Measurements from ENCODE around the gene DGKG.

Gene DGKG

DNA sequence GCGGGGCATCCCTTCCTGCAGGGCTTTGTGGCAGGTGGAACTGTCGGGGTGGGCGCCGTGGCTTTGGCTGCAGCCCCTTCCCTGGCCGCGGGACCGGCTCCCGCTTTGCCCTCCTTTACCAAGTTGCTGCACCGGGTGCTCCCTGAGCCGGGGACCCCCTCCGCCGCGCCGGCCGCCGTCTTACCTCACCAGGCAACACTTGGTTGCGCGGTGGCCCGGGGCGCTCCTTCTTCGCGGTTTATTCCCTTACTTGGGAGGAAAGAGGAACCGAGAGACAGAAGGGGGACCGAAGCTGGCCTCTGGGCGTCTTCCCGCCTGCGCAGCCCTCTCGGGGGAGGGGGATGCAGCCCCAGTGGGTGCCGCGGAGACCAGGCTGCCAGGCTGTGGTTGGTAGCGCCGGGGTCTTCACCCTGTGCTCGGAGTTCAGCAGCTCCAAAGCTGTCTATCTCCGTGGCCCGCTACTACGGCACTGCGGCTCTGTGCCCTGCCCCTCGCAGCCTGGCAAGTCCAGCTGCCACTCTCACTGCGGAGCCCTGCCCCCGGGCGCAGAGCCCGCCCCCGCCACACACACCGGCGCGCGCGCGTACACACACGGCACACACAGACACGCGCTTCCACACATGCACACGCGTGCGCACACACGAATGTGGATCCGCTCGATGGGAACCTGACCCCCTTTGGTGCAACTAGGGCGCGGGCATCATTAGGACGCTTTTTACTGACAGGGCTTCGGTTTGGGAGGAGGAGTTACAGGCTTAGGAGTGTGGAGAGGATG lies at the start of gene DGKG:
Gene DGKG, minus strand, starts transcription at position 473 of the 775 bp plus-strand sequence. CDS start 41,775 bp downstream, outside the sequence.
- in situ Hi-C loops (cut with HindIII; ENCODE audit: low pct_unique_long_range_greater_than_20kb, low sequenced_read_pairs) = no loop called here
- no peak for TF ChIP-seq JUND (IDR thresholded peaks at IDR 0.05; ENCODE audit: low read depth)
- DNase-seq (ENCODE audit: low read depth in 1 of 2, low spot score in 1 of 2) = peak; percentile 44 to 85

DNA sequence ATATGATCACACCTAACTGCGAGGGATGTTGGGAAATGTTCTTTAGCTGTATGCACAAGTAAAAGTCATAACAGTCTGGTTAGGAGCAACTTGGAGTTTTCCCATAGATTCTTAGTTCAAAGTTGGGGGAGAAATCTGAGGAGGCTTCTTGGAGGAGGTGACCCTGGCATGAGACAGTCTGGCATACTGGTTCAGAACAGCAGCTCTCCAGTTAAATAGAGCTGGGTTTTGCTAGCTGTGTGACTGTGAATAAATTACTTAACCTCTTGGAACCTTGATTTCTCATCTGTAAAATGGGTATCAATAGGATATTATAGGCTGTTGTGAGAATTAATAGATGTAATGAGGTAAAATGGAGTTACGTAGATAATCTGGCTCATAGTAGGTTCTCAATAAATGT lies 49.1 kb upstream of the DGKG start:
- in situ Hi-C loops (cut with HindIII; ENCODE audit: low pct_unique_long_range_greater_than_20kb, low sequenced_read_pairs) = no loop called here
- no peak for DNase-seq (ENCODE audit: low read depth in 1 of 2, low spot score in 1 of 2)
- no peak for TF ChIP-seq JUND (IDR thresholded peaks at IDR 0.05; ENCODE audit: low read depth)

DNA sequence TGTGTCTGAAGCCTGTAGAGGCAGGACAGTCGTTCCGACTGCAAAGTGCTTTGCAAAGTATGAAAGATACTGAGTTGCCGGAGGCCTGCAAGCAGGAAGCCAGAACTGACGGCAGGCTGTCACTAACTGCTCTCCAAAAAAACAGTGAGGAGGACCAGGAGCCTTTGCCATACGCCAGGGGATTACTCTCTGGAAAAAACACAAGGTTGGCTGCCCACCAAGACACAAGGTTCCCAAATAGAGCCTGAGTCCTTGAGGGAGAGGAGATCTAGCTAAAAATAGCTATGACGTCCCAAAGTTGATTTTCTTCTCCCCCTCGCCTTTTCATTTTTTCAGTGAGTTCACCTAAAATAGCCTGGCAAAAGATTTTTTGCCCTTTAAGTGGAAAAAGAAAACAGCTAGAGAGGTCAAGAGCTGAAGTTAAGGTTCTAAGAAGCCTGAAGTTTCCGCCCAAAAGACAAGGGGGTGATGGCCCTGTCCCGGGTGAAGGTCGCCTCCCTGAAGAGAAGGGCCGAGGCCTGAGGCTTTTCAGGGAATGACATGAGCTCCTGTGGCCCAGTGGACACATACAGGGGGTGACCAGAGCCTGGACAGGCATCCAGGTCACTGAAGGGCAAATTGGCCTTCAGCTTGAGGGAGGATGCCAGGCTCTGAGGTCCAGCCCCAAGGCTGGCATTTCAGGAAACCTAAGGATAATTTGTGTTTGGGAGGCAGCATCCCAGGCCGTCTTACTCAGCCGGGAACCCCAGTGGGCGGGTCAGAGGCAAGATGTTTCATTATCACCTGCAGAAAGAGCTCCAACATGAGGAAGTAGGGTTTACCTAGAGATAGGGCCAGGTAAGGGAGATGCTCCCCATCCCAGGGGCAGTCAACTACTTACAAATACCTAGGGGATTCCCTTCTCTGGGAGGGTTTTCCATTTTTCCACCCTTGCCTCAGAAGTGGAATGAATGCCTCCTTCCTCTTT lies 44.9 kb upstream of the DGKG start:
- no peak for DNase-seq (ENCODE audit: low read depth in 1 of 2, low spot score in 1 of 2)
- no peak for TF ChIP-seq JUND (IDR thresholded peaks at IDR 0.05; ENCODE audit: low read depth)
- in situ Hi-C loops (cut with HindIII; ENCODE audit: low pct_unique_long_range_greater_than_20kb, low sequenced_read_pairs) = no loop called here

DNA sequence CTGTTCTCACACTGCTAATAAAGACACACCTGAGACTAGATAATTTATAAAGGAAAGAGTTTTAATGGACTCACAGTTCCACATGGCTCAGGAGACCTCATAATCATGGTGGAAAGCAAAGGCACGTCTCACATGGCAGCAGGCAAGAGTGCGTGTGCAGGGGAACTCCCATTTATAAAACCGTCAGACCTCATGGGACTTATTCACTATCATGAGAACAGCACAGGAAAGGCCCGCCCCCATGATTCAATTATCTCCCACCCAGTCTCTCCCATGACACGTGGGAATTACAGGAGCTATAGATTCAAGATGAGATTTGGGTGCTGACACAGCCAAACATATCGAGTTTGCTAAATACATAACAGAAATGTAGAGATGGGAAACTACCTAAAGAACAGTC lies 39.5 kb upstream of the DGKG start:
- TF ChIP-seq JUND (IDR thresholded peaks at IDR 0.05; ENCODE audit: low read depth) = no peak
- in situ Hi-C loops (cut with HindIII; ENCODE audit: low pct_unique_long_range_greater_than_20kb, low sequenced_read_pairs) = no loop called here
- no peak for DNase-seq (ENCODE audit: low read depth in 1 of 2, low spot score in 1 of 2)

DNA sequence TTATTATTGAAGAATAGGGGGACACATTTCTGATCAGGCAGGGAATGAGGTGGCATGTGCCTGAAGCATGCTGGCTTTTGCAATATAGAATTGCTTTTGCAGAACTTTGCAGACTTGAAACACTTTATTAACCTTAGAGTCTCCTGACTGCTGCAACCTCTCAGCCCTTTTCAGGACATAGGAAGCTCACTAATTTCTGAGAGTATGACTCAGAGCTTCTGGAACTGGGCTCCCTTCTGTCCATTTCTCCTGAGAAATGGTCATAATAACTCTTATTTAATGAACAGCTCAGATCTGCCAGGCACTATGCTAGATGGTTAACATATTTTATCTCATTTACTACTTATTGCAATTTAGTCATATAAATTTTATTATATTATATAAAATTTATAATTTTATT lies 38.6 kb upstream of the DGKG start:
- DNase-seq (ENCODE audit: low read depth in 1 of 2, low spot score in 1 of 2) = no peak
- no peak for TF ChIP-seq JUND (IDR thresholded peaks at IDR 0.05; ENCODE audit: low read depth)
- in situ Hi-C loops (cut with HindIII; ENCODE audit: low pct_unique_long_range_greater_than_20kb, low sequenced_read_pairs) = no loop called here

DNA sequence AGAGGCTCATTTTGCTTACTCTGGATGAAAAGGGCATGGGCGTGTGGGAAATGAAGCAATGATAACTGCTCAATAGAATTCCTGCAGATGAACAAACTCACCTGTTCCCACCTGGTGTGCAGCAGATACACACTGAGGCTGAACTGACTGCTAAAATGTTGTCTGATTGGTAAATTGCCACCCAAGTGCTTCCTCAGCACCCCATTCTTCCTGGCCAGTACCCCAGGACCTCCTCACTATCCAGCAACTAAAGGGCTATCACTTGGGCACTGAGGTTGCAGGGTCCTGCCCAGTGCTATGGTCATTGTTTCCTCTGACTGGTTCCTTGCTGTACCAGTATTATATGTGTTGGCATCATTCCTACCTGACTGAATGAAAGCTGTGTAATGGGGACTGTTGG lies 38.0 kb upstream of the DGKG start:
- DNase-seq (ENCODE audit: low read depth in 1 of 2, low spot score in 1 of 2) = no peak
- in situ Hi-C loops (cut with HindIII; ENCODE audit: low pct_unique_long_range_greater_than_20kb, low sequenced_read_pairs) = no loop called here
- no peak for TF ChIP-seq JUND (IDR thresholded peaks at IDR 0.05; ENCODE audit: low read depth)

DNA sequence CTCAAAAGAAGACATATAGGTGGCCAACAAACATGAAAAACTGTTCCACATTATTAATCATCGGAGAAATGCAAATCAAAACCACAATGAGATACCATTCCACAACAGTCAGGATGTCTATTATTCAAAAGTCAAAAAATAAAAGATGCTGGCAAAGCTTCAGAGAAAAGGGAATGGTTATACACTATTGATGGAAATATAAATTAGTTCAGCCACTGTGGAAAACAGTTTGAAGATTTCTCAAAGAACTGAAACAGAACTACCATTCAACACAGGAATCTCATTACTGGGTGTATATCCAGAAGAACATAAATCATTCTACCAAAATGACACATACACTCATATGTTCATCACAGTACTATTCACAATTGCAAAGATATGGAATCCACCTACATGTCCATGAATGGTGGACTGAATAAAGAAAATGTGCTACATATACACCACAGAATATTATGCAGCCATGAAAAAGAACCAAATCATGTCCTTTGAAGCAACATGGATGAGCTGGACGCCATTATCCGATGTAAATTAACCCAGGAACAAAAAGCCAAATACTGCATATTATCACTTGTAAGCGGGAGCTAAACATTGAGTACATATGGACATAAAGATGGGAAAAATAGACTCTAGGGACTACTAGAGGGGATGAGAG lies 32.7 kb upstream of the DGKG start:
- in situ Hi-C loops (cut with HindIII; ENCODE audit: low pct_unique_long_range_greater_than_20kb, low sequenced_read_pairs) = no loop called here
- TF ChIP-seq JUND (IDR thresholded peaks at IDR 0.05; ENCODE audit: low read depth) = no peak
- no peak for DNase-seq (ENCODE audit: low read depth in 1 of 2, low spot score in 1 of 2)

DNA sequence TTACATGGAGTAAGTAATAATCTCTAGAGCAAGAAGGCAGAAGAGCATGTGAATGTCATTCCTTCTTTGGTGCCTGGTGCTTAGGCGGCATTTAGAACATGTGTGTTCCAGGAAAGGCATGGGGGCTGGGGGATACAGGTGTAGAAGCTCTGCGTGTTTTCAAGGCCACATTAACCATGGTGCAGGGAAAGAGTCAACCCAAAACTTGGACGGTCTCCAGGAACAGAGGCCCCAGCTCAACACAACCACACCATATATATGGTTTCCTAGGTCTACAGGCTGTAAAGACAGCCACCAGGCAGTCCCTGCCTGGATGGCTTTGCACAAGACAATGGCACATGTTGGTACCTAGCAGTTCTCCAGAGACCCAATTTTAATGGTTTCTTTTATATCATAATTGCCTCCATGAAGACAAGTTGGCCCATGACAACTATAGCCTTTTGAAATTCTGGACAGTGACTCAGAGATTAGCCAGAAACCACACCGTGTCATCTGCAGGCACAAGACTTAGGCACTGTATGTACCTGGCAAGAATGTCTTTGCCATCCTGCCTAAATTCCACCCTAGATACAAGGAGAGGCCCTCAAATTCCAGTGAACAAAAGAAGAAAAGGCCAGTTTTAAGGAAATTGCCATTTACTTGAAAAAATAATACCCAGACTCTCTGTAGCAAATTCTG lies 25.0 kb upstream of the DGKG start:
- in situ Hi-C loops (cut with HindIII; ENCODE audit: low pct_unique_long_range_greater_than_20kb, low sequenced_read_pairs) = no loop called here
- no peak for DNase-seq (ENCODE audit: low read depth in 1 of 2, low spot score in 1 of 2)
- no peak for TF ChIP-seq JUND (IDR thresholded peaks at IDR 0.05; ENCODE audit: low read depth)

DNA sequence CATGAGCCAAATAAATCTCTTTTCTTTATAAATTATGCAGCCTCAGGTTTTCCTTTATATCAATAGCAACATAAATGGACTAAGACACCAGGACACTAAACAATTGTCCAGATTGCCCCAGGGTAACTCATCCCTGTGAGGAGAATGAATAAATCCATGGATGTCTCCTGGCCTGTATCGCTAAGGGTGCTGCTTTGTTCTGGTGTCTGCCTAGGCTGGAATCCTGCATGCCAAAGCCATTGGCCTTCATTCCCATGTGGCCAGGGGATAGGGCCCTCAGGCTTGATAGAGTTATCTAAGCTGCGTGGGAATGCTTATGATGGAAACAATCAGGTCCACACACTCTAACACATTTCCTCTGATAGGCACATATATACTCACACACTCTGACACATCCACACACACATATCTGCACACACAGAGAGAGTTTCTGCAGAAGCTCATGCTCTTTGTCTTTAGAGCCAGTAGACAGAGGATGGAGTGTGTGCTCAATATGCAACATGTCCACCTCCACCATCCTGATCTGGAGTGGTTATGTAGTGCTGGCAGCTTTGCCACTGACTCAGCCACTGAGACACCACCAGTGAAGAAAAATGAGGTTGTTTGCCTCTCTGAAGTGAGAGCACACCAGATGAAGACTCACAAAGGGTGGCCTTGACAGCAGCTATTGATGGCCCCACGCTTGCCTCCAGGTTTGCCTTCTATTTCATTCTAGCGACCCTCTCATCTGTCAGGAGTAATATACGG lies 24.0 kb upstream of the DGKG start:
- DNase-seq (ENCODE audit: low read depth in 1 of 2, low spot score in 1 of 2) = no peak
- no peak for TF ChIP-seq JUND (IDR thresholded peaks at IDR 0.05; ENCODE audit: low read depth)
- in situ Hi-C loops (cut with HindIII; ENCODE audit: low pct_unique_long_range_greater_than_20kb, low sequenced_read_pairs) = no loop called here

DNA sequence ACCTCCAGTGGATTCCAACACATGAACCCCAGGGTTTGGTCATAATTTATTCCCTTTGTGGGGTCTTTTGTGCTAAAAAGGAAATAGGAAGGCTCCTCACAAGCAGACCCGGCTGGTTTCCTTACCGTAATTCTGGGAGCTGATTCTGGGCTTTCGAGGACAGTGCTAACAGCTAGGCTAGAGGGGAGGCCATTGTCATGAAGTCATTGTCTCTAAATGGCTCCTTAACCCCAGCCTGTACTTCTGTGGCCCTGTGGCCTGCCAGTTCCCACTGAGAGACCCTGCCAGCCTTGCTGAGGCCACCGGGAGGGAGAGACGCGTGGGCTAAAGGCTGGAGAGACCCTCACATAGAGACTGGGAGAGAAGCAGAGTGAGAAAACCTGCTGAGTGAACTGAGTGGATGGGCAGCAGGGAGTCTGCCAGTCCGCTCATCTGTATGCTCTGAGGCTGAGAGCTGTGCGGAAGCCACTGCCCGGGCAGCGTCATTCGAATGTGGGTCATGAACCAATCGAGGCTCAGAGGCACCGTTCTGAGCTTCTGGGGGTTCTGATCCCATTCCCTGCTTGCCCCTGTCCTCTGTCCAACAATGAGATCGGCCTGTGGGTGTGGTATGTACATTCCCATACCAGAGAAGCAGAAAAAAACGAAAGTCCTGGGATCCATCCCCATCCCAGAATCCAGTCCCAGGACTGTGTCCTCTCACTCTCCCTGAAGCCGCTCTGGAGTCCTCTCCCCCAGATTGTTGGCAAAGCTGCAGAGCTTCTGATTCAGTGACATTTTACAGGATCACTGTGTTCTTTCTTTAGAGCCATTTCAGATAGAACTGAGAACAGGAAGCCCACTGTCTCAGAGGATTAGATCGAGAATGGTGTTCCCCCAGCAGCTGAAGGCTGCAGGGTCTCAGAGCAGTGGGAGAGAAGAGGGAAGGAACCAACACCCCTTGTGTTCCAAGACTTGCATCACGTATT lies 21.3 kb upstream of the DGKG start:
- no peak for TF ChIP-seq JUND (IDR thresholded peaks at IDR 0.05; ENCODE audit: low read depth)
- in situ Hi-C loops (cut with HindIII; ENCODE audit: low pct_unique_long_range_greater_than_20kb, low sequenced_read_pairs) = no loop called here
- DNase-seq (ENCODE audit: low read depth in 1 of 2, low spot score in 1 of 2) = no peak

Measured in T47D (cell line).